Heart right ventricle (tissue), 16 donors: ENCODE measurements around the gene RWDD3. TPM values are rescaled to one million over a fixed set of nuclear protein-coding genes. Genes with fewer than 3 reads are reported as not detected.

ENCODE experiments used
- ATAC-seq, 8 donors: fragments of 200-7000 bp; cut with Tn5 transposase; one replicate each; pipeline ENCODE4 v1.9.1; 2020; ENCODE audit warnings: mild to moderate bottlenecking in 8 of 8, moderate library complexity in 8 of 8, moderate number of reproducible peaks in 1 of 8
- DNase-seq, 2 donors: peaks; one replicate each; pipeline ENCODE4 v3.0.0-alpha.2; 2020
- H3K27ac ChIP-seq, 10 donors: fragments of 200-600 bp; sonication (generic) in 2 of 10; one replicate each; pipeline versions ENCODE4 v1.5.0 to v1.8.0; 2020 to 2022; ENCODE audit warnings: mild to moderate bottlenecking in 3 of 10
- H3K27me3 ChIP-seq, 7 donors: fragments of 200-600 bp; one replicate each; pipeline ENCODE4 v1.8.0; 2021 to 2022; ENCODE audit warnings: mild to moderate bottlenecking in 2 of 7
- H3K36me3 ChIP-seq, 9 donors: fragments of 200-600 bp; sonication (generic) in 1 of 9; one replicate each; pipeline versions ENCODE4 v1.5.0 to v1.8.0; 2020 to 2022; ENCODE audit warnings: mild to moderate bottlenecking in 2 of 9
- H3K4me1 ChIP-seq, 9 donors: fragments of 200-600 bp; sonication (generic) in 1 of 9; one replicate each; pipeline versions ENCODE4 v1.5.0 to v1.8.0; 2020 to 2022; ENCODE audit warnings: mild to moderate bottlenecking in 4 of 9
- H3K4me3 ChIP-seq, 10 donors: fragments of 200-600 bp; sonication (generic) in 2 of 10; one replicate each; pipeline versions ENCODE4 v1.5.0 to v1.8.0; 2020 to 2022; ENCODE audit warnings: mild to moderate bottlenecking in 7 of 10, moderate library complexity in 2 of 10
- H3K9me3 ChIP-seq, 11 donors: fragments of 200-600 bp in 10 of 11; sonication (generic) in 2 of 11; one replicate each; pipeline versions ENCODE4 v1.5.0 to v1.8.0; 2013 to 2022; ENCODE audit warnings: mild to moderate bottlenecking in 2 of 11, control low read depth in 1 of 11, moderate library complexity in 1 of 11
- WGBS, 2 donors: extraction: QIAGEN DNeasy Blood & Tissue Kit; methylation state at CpG; one replicate each; pipeline ENCODE4 v1.1.7; 2013; ENCODE audit warnings: inconsistent platforms in 1 of 2; 5-methylcytosine and 5-hydroxymethylcytosine counted together
- intact Hi-C, 10 donors: fragments of 100-400 bp; cut with DNase I; formaldehyde crosslinking; loops; one replicate each; pipeline versions ENCODE4 v1.11.1 to v1.14.2; 2022
- polyA plus RNA-seq, 2 donors: library from polyadenylated mRNA; stranded (reverse); fragments of 200-250 nt; gene quantifications; one replicate each; pipeline ENCODE4 v1.2.3, GENCODE V29; 2013
- total RNA-seq, 10 donors: library from RNA; stranded (reverse); fragmentation: NEBNext Ultra II Directional in 3 of 10; extraction: Animal tissue kit (Norgen Biotek cat#: 25700) in 3 of 10; gene quantifications; one replicate each; pipeline versions ENCODE4 v1.2.1 to v1.2.4, GENCODE V29; 2021 to 2023
- TF ChIP-seq, protein P1 (sequence below), 9 donors: fragments of 200-600 bp; sonication (generic) in 2 of 9; IDR thresholded peaks; one replicate each; pipeline versions ENCODE4 v1.5.0 to v1.8.0; 2021 to 2022; ENCODE audit warnings: antibody characterized with exemption in 9 of 9, mild to moderate bottlenecking in 5 of 9, moderate library complexity in 1 of 9
- donor health status: Arrhythmogenic right ventricular cardiomyopathy.
- donor health status: ischemic (EF 13 %, LVEDD 7.1; RV severe dilation, severe dysfunction).
- donor health status: healthy with polysubstance abuse.
- donor health status: DM: no; HTN: yes; CAD: no.
- donor health status: DM: no; HTN: no; CAD: no.
- donor health status: ischemic (EF 25% LVEDD 6.9; RV normal size, moderate dysfunction).
- donor health status: ischemic (EF 25% LVEDD 5.7; RV mildly dilated, moderate dysfunction).
- donor health status: healthy.
- donor health status: DM: yes; HTN: yes; CAD: no.
- donor health status: Ischemic cardiomyopathy.
- donor health status: ischemic (EF 35%, LVEDD 5.7; RV mildly dilated, moderate dysfunction).
- donor health status: nonischemic (EF 11% LVEDD 7.7; RV severe dilation, severe dysfunction).
- donor health status: DM: yes; HTN: yes; CAD: no.
- donor health status: PGD.
- donor health status: ischemic (EF 29% LVEDD 5.4; RV normal size, mild dysfunction).
- donor health status: nonischemic (EF 23%, LVEDD 6.1; RV moderate dilation, normal function).

RWDD3 gene
- total and polyA plus RNA-seq, 12 donors: 11.2 to 97.8 (median 18.3) TPM

DNA sequence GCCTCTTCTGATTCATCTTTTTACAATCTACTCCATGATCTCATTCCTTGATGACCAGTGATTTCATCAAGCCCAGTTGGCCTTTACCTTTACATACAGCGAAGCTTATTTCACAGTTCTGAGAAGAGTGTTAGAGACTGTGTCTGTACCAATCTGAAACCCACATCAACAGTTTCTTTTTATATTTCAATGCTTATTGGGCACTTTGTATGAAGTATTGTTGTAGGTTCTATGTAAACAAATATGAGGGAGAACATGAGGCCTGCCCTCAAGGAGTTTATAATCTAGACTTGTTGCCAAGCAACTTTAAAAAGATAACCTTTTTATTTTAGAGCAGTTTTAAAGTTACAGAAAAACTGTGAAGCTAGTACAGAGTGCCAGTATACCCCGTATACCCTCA is 27.5 kb upstream of the RWDD3 start:
- Histone ChIP-seq H3K27ac (no peak overlapping the region), H3K27me3 (no peaks in the 10 kb centered on the region), H3K4me1 (peaks cover 0 to 26% (median 0%) of the 10 kb centered on the region in 9 donors), H3K36me3 (no peaks in the 10 kb centered on the region), H3K4me3 (no peak overlapping the region), H3K9me3 (peaks cover 0 to 13% (median 0%) of the 10 kb centered on the region in 11 donors)
- WGBS, 2 donors: 91 to 95% methylated on average over 2 of the region's 2 CpGs
- intact Hi-C loops: no loop called here
- ATAC-seq: no peak
- no peak for DNase-seq
- TF ChIP-seq, protein P1, sequence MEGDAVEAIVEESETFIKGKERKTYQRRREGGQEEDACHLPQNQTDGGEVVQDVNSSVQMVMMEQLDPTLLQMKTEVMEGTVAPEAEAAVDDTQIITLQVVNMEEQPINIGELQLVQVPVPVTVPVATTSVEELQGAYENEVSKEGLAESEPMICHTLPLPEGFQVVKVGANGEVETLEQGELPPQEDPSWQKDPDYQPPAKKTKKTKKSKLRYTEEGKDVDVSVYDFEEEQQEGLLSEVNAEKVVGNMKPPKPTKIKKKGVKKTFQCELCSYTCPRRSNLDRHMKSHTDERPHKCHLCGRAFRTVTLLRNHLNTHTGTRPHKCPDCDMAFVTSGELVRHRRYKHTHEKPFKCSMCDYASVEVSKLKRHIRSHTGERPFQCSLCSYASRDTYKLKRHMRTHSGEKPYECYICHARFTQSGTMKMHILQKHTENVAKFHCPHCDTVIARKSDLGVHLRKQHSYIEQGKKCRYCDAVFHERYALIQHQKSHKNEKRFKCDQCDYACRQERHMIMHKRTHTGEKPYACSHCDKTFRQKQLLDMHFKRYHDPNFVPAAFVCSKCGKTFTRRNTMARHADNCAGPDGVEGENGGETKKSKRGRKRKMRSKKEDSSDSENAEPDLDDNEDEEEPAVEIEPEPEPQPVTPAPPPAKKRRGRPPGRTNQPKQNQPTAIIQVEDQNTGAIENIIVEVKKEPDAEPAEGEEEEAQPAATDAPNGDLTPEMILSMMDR (IDR thresholded peaks at IDR 0.05): no peak

GRCh38 chr1:95207223-95207935 is 26.6 kb upstream of the RWDD3 start:
- TF ChIP-seq, protein P1 (IDR thresholded peaks at IDR 0.05): no peak
- intact Hi-C loops: no loop called here
- peak in 1 of 2 donors; percentile 14 for DNase-seq
- H3K4me1 ChIP-seq: peaks cover 0 to 21% (median 0%) of the 10 kb centered on the region in 9 donors
- no peaks in the 10 kb centered on the region for H3K27me3 ChIP-seq
- no peak overlapping the region for H3K4me3 ChIP-seq
- no peaks in the 10 kb centered on the region for H3K36me3 ChIP-seq
- peaks cover 0 to 21% (median 0%) of the 10 kb centered on the region in 11 donors for H3K9me3 ChIP-seq
- peak overlapping the region in 2 of 10 donors; percentile 17 to 27 for H3K27ac ChIP-seq
- 66 to 73% methylated on average over 6 of the region's 6 CpGs for WGBS, 2 donors
- peak in 5 of 8 donors; percentile 33 to 71 (median 44) for ATAC-seq

GRCh38 chr1:95208876-95209275 is 25.1 kb upstream of the RWDD3 start:
- TF ChIP-seq, protein P1 (IDR thresholded peaks at IDR 0.05): no peak
- Histone ChIP-seq H3K9me3 (peaks cover 0 to 19% (median 0%) of the 10 kb centered on the region in 11 donors), H3K27me3 (no peaks in the 10 kb centered on the region), H3K4me1 (peaks cover 0 to 21% (median 0%) of the 10 kb centered on the region in 9 donors), H3K4me3 (no peak overlapping the region), H3K27ac (peak overlapping the region in 1 of 10 donors; percentile 21), H3K36me3 (no peaks in the 10 kb centered on the region)
- WGBS, 2 donors: 66 to 70% methylated on average over 3 of the region's 3 CpGs
- DNase-seq (no peak), ATAC-seq (no peak)
- intact Hi-C loops: no loop called here

DNA sequence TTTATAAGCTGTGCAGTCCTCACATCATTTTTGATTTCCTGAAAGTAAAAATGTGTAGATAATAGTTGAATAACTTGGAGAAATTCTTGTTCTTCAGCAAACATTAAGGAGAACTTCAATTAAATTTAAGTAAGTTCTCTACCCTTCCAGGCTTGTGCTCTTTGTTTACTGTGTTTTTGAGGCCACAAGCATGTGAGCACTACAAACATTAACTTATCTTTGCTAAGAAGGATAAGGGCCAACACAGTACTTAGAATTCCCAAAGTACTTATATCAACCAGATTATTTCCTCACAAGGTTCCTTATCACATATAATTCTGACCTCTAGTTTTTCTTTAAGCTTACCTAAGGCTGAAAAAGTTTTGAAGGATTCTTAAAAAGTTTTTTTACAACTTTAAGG is 24.7 kb upstream of the RWDD3 start:
- H3K4me1 ChIP-seq: peaks cover 0 to 21% (median 0%) of the 10 kb centered on the region in 9 donors
- ATAC-seq (no peak), DNase-seq (no peak)
- peaks cover 0 to 19% (median 0%) of the 10 kb centered on the region in 11 donors for H3K9me3 ChIP-seq
- H3K36me3 ChIP-seq: no peaks in the 10 kb centered on the region
- peak overlapping the region in 1 of 10 donors; percentile 21 for H3K27ac ChIP-seq
- TF ChIP-seq, protein P1 (IDR thresholded peaks at IDR 0.05): no peak
- H3K4me3 ChIP-seq: no peak overlapping the region
- intact Hi-C loops: no loop called here
- H3K27me3 ChIP-seq: no peaks in the 10 kb centered on the region
